T-helper 2 cell treated with Interferon-gamma antibody and Interleukin-4, amounts not matched to agents 5 μg/mL and 100 μg/mL, for 36 hours (primary cell): ENCODE measurements around the gene FBXO22.

Experiments
- DNase-seq: peaks from one replicate; pipeline ENCODE4 v3.0.0; 2021; ENCODE audit warnings: low spot score
- H3K27ac Mint-ChIP-seq: one replicate; pipeline ENCODE4 v1.8.0; 2021; ENCODE audit warnings: mild to moderate bottlenecking, mixed read lengths
- H3K27me3 Mint-ChIP-seq: one replicate; pipeline ENCODE4 v1.8.0; 2021; ENCODE audit warnings: low read depth, mixed read lengths
- H3K36me3 Mint-ChIP-seq: one replicate; pipeline ENCODE4 v1.8.0; 2021; ENCODE audit warnings: low read depth, mixed read lengths
- H3K4me1 Mint-ChIP-seq: one replicate; pipeline ENCODE4 v1.8.0; 2021; ENCODE audit warnings: low read depth, mixed read lengths
- H3K4me3 Mint-ChIP-seq: one replicate; pipeline ENCODE4 v1.8.0; 2022; ENCODE audit warnings: mild to moderate bottlenecking, moderate library complexity, mixed read lengths
- H3K9me3 Mint-ChIP-seq: one replicate; pipeline ENCODE4 v1.8.0; 2021; ENCODE audit warnings: mixed read lengths

The FBXO22 gene

GRCh38 chr15:75927601-75928000 is 23.9 kb downstream of the FBXO22 start:
- Mint-ChIP-seq H3K27me3 (no peaks in the 10 kb centered on the region), H3K9me3 (no peaks in the 10 kb centered on the region), H3K36me3 (peaks cover 31% of the 10 kb centered on the region), H3K4me1 (peaks cover 23% of the 10 kb centered on the region), H3K4me3 (no peak overlapping the region), H3K27ac (no peak overlapping the region)
- no peak for DNase-seq

- Mint-ChIP-seq H3K4me1 (peaks cover 16% of the 10 kb centered on the region), H3K4me3 (no peak overlapping the region), H3K9me3 (no peaks in the 10 kb centered on the region), H3K27ac (no peak overlapping the region), H3K27me3 (no peaks in the 10 kb centered on the region), H3K36me3 (peaks cover 33% of the 10 kb centered on the region)
- no peak for DNase-seq
Measured at GRCh38 chr15:75928680-75929608, 25.3 kb downstream of the FBXO22 start.

- DNase-seq: no peak
- Mint-ChIP-seq H3K27ac (no peak overlapping the region), H3K9me3 (no peaks in the 10 kb centered on the region), H3K27me3 (no peaks in the 10 kb centered on the region), H3K4me3 (no peak overlapping the region), H3K4me1 (peaks cover 13% of the 10 kb centered on the region), H3K36me3 (peaks cover 34% of the 10 kb centered on the region)
Measured at GRCh38 chr15:75929799-75930565, 26.3 kb downstream of the FBXO22 start.

- Mint-ChIP-seq H3K27ac (no peak overlapping the region), H3K4me3 (no peak overlapping the region), H3K27me3 (no peaks in the 10 kb centered on the region), H3K4me1 (peaks cover 10% of the 10 kb centered on the region), H3K9me3 (no peaks in the 10 kb centered on the region), H3K36me3 (peaks cover 31% of the 10 kb centered on the region)
- DNase-seq: no peak
Measured at GRCh38 chr15:75930866-75931265, 27.2 kb downstream of the FBXO22 start.

- H3K27me3 Mint-ChIP-seq: peaks cover 7% of the 10 kb centered on the region
- H3K27ac Mint-ChIP-seq: no peak overlapping the region
- H3K4me1 Mint-ChIP-seq: no peaks in the 10 kb centered on the region
- no peaks in the 10 kb centered on the region for H3K9me3 Mint-ChIP-seq
- H3K4me3 Mint-ChIP-seq: no peak overlapping the region
- DNase-seq: no peak
- peaks cover 17% of the 10 kb centered on the region for H3K36me3 Mint-ChIP-seq
Measured at GRCh38 chr15:75942464-75942863, 38.8 kb downstream of the FBXO22 start.

GRCh38 chr15:75943246-75943645 is 39.6 kb downstream of the FBXO22 start:
- Mint-ChIP-seq H3K4me1 (no peaks in the 10 kb centered on the region), H3K36me3 (peaks cover 9% of the 10 kb centered on the region), H3K9me3 (no peaks in the 10 kb centered on the region), H3K27me3 (peaks cover 7% of the 10 kb centered on the region), H3K27ac (no peak overlapping the region), H3K4me3 (no peak overlapping the region)
- no peak for DNase-seq

- no peak overlapping the region for H3K4me3 Mint-ChIP-seq
- peaks cover 4% of the 10 kb centered on the region for H3K36me3 Mint-ChIP-seq
- no peak overlapping the region for H3K27ac Mint-ChIP-seq
- no peaks in the 10 kb centered on the region for H3K9me3 Mint-ChIP-seq
- no peaks in the 10 kb centered on the region for H3K4me1 Mint-ChIP-seq
- H3K27me3 Mint-ChIP-seq: peaks cover 7% of the 10 kb centered on the region
- DNase-seq: no peak
Measured at GRCh38 chr15:75943713-75944215, 40.1 kb downstream of the FBXO22 start.

GRCh38 chr15:75945953-75946352 is 42.3 kb downstream of the FBXO22 start:
- no peak overlapping the region for H3K4me3 Mint-ChIP-seq
- no peak overlapping the region for H3K27ac Mint-ChIP-seq
- peaks cover 23% of the 10 kb centered on the region for H3K27me3 Mint-ChIP-seq
- H3K36me3 Mint-ChIP-seq: no peaks in the 10 kb centered on the region
- no peaks in the 10 kb centered on the region for H3K4me1 Mint-ChIP-seq
- DNase-seq: no peak
- H3K9me3 Mint-ChIP-seq: no peaks in the 10 kb centered on the region

- Mint-ChIP-seq H3K4me3 (no peak overlapping the region), H3K36me3 (no peaks in the 10 kb centered on the region), H3K27me3 (peaks cover 32% of the 10 kb centered on the region), H3K27ac (no peak overlapping the region), H3K4me1 (no peaks in the 10 kb centered on the region), H3K9me3 (no peaks in the 10 kb centered on the region)
- DNase-seq: no peak
Measured at GRCh38 chr15:75947092-75947491, 43.4 kb downstream of the FBXO22 start.

- Mint-ChIP-seq H3K36me3 (no peaks in the 10 kb centered on the region), H3K4me1 (peaks cover 2% of the 10 kb centered on the region), H3K27ac (no peak overlapping the region), H3K27me3 (peaks cover 43% of the 10 kb centered on the region), H3K9me3 (no peaks in the 10 kb centered on the region), H3K4me3 (no peak overlapping the region)
- no peak for DNase-seq
Measured at GRCh38 chr15:75948761-75949296, 45.2 kb downstream of the FBXO22 start.

- DNase-seq: no peak
- Mint-ChIP-seq H3K4me1 (peaks cover 2% of the 10 kb centered on the region), H3K36me3 (no peaks in the 10 kb centered on the region), H3K27me3 (peaks cover 64% of the 10 kb centered on the region), H3K4me3 (no peak overlapping the region), H3K9me3 (no peaks in the 10 kb centered on the region), H3K27ac (no peak overlapping the region)
Measured at GRCh38 chr15:75952525-75952924, 48.8 kb downstream of the FBXO22 start.

- no peaks in the 10 kb centered on the region for H3K36me3 Mint-ChIP-seq
- H3K9me3 Mint-ChIP-seq: no peaks in the 10 kb centered on the region
- H3K4me3 Mint-ChIP-seq: no peak overlapping the region
- DNase-seq: no peak
- peaks cover 2% of the 10 kb centered on the region for H3K4me1 Mint-ChIP-seq
- peaks cover 55% of the 10 kb centered on the region for H3K27me3 Mint-ChIP-seq
- no peak overlapping the region for H3K27ac Mint-ChIP-seq
Measured at GRCh38 chr15:75955720-75956119, 52.0 kb downstream of the FBXO22 start.

- no peaks in the 10 kb centered on the region for H3K4me1 Mint-ChIP-seq
- H3K27ac Mint-ChIP-seq: no peak overlapping the region
- H3K9me3 Mint-ChIP-seq: no peaks in the 10 kb centered on the region
- peaks cover 31% of the 10 kb centered on the region for H3K27me3 Mint-ChIP-seq
- H3K36me3 Mint-ChIP-seq: no peaks in the 10 kb centered on the region
- H3K4me3 Mint-ChIP-seq: no peak overlapping the region
- DNase-seq: no peak
Measured at GRCh38 chr15:75961331-75961730, 57.7 kb downstream of the FBXO22 start.

GRCh38 chr15:75966073-75966472 is 62.4 kb downstream of the FBXO22 start:
- H3K27me3 Mint-ChIP-seq: peaks cover 21% of the 10 kb centered on the region
- no peak overlapping the region for H3K4me3 Mint-ChIP-seq
- no peak for DNase-seq
- H3K27ac Mint-ChIP-seq: no peak overlapping the region
- H3K9me3 Mint-ChIP-seq: no peaks in the 10 kb centered on the region
- H3K4me1 Mint-ChIP-seq: no peaks in the 10 kb centered on the region
- no peaks in the 10 kb centered on the region for H3K36me3 Mint-ChIP-seq
